ENCODE measurements around the gene HAUS1. TPM values are rescaled to one million over a fixed set of nuclear protein-coding genes. Genes with fewer than 3 reads are reported as not detected.
A peak's percentile ranks its signal among the peaks of the same experiment; 100 is the strongest.

Gene HAUS1
- total and polyA plus RNA-seq, 2 of the 8 experiments (the other 6 are each of a cell fraction or from before 2014, with no cell fraction given) = 104 TPM

DNA sequence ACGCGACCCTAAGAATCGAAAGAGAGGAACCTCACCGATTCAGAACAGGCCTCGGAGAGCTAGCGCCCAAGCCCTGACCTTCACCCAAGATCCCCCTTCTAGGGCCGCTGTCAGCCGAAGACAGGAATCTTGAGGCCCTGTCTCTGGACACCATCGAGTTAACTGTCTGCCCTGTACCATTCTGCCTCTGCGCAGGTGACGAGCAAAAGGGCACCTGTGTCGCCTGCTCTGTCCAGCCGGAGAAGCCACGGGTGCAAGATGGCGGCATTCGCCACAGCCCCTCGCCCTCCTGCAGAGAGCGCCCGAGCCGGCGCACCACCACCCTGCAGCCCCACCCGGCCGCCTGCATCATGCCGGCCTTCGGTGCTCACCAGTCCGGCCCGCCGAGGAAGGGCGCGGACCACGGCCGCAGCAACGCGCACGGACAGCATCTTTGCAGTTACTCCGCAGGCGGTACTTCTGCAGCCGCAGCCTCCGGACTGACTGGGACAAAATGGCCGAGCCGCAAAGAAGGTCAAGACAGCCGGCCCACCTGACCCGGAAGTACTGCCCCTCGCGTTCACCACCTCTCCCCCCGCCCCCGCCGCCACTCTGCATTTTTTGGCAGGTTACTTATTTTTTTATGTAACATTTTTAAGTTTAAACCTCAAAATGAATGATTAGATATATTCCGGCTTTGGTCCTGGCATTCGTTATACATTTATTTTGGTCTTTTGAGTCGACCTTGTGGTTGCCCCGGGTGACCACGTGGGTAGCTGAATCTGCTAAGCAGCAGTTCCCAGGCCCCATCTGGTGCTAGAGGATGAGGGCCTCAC is 6.2 kb upstream of the HAUS1 start, which contains the start of gene ATP5F1A:
Gene ATP5F1A (minus strand): TSS at position 496 of the 815 bp plus-strand sequence. CDS start 65 bp downstream, at position 431.
- H3K23me2 ChIP-seq (ENCODE audit: low read depth, low read length) = peaks cover 10% of the 10 kb centered on the region
- WGBS, 2 experiments (ENCODE audit: extremely low coverage in 1 of 2, insufficient coverage in 1 of 2, insufficient read length in 1 of 2, insufficient replicate concordance in 2 of 2, low coverage in 1 of 2, low lambda C conversion rate in 2 of 2, missing lambda C conversion rate in 1 of 2) = 2% methylated on average over 40 of the region's 53 CpGs; no CpG with 5 or more reads in 1 of the 2 experiments
- peak within 1 kb of the TSS; percentile 84 for H2AFZ ChIP-seq (ENCODE audit: low read length)
- no peaks in the 10 kb centered on the region for H3K79me1 ChIP-seq (ENCODE audit: low read depth, low read length)
- no peaks in the 10 kb centered on the region for H3K27me3 ChIP-seq (replicated peaks in 1 of 4; ENCODE audit: control insufficient read depth in 3 of 4, extremely low read depth in 1 of 4, insufficient read depth in 3 of 4, low read length in 3 of 4)
- H3K4ac ChIP-seq (replicated peaks; ENCODE audit: insufficient read length, low read depth, low read length) = peak within 1 kb of the TSS; percentile 40
- 0 out of 2 replicates have a peak within 1 kb of the TSS, but pooled peaks have one; percentile 87 for H2BK12ac ChIP-seq (ENCODE audit: low read depth, low read length)
- H2AK5ac ChIP-seq (ENCODE audit: low read depth, low read length) = no peak within 1 kb of the TSS
- H3K36me3 ChIP-seq (ENCODE audit: control insufficient read depth in 2 of 4, insufficient read depth in 4 of 4, low read length in 3 of 4) = peaks cover 3 to 21% (median 11%) of the 10 kb centered on the region in 4 experiments; a peak in 7 of 8 replicates
- peak within 1 kb of the TSS; percentile 96; the same call in 1 of the 2 replicates for H4K8ac ChIP-seq (ENCODE audit: extremely low read depth, insufficient read depth, low read length)
- H3K4me3 ChIP-seq (ENCODE audit: extremely low read depth in 1 of 4, insufficient read depth in 2 of 4, low read depth in 3 of 4, low read length in 4 of 4) = peak within 1 kb of the TSS; percentile 91 to 99 (median 98)
- peak within 1 kb of the TSS; percentile 89 to 94 (median 93) for H3K9ac ChIP-seq (replicated peaks in 1 of 4; ENCODE audit: extremely low read depth in 1 of 4, low read depth in 3 of 4, low read length in 3 of 4)
- H2BK120ac ChIP-seq (replicated peaks; ENCODE audit: low read depth, low read length) = peak within 1 kb of the TSS; percentile 5
- H3K27ac ChIP-seq (ENCODE audit: low read depth, low read length) = peak within 1 kb of the TSS; percentile 92
- peak within 1 kb of the TSS; percentile 95 for H4K5ac ChIP-seq (ENCODE audit: insufficient read length, low read depth, low read length)
- ChIA-PET CTCF (ENCODE audit: partially characterized antibody) (interaction anchor here (1.3 kb wide), 1 partner anchor 183 kb away, joined by 3 read pairs; no protein-coding TSS in a partner anchor), POLR2A (ENCODE audit: partially characterized antibody) (interaction anchor here (0.6 to 2.1 kb wide), 13 partner anchors 8 to 389 kb away, joined by 3 to 9 read pairs (median 4); a partner anchor contains a TSS)
- peak within 1 kb of the TSS; percentile 93 for H2BK5ac ChIP-seq (ENCODE audit: low read depth, low read length)
- H3K9me3 ChIP-seq (ENCODE audit: insufficient read depth in 2 of 2, low read depth in 1 of 2, low read length in 1 of 2) = no peaks in the 10 kb centered on the region
- H3K23ac ChIP-seq (ENCODE audit: insufficient read length) = no peak within 1 kb of the TSS
- peak within 1 kb of the TSS; percentile 71 for H3K56ac ChIP-seq (replicated peaks; ENCODE audit: insufficient read length, low read depth, low read length)
- H2BK20ac ChIP-seq (ENCODE audit: low read length) = no peak within 1 kb of the TSS
- H3K4me1 ChIP-seq (replicated peaks in 1 of 4; ENCODE audit: control insufficient read depth in 3 of 4, insufficient read depth in 4 of 4, low read length in 3 of 4) = peaks cover 0 to 3% (median 2%) of the 10 kb centered on the region in 4 experiments; a peak in 6 of 7 replicates
- DNase-seq (ENCODE audit: low read depth in 1 of 2, low spot score in 2 of 2) (peak in 1 of 2 experiments; percentile 88), FAIRE-seq (no peak)
- H4K20me1 ChIP-seq (replicated peaks in 1 of 2; ENCODE audit: control insufficient read depth in 1 of 2, insufficient read depth in 2 of 2, low read length in 2 of 2) = peaks cover 1 to 3% of the 10 kb centered on the region in 2 experiments
- peak within 1 kb of the TSS; percentile 50 for H4K91ac ChIP-seq (replicated peaks; ENCODE audit: insufficient read length, low read length)
- H3K18ac ChIP-seq (ENCODE audit: extremely low read depth, low read length) = peak within 1 kb of the TSS; percentile 97
- 0 out of 2 replicates have a peak within 1 kb of the TSS, but pooled peaks have one; percentile 72 for H2BK15ac ChIP-seq (ENCODE audit: low read length)
- H3K4me2 ChIP-seq (ENCODE audit: insufficient read depth in 1 of 2, low read depth in 2 of 2, low read length in 2 of 2) = peak within 1 kb of the TSS; percentile 75 to 77
- H3K79me2 ChIP-seq (ENCODE audit: control insufficient read depth in 1 of 2, insufficient read depth in 2 of 2, low read length in 2 of 2) = peaks cover 22 to 50% of the 10 kb centered on the region in 2 experiments
- no peak within 1 kb of the TSS for H3K14ac ChIP-seq (ENCODE audit: insufficient read length)
- TF ChIP-seq CHD1 (IDR thresholded peaks at IDR 0.05; ENCODE audit: low read depth, low read length) (peak; percentile 74; the same call in 1 of the 2 replicates), POLR2AphosphoS5 (IDR thresholded peaks at IDR 0.05; ENCODE audit: low read depth, low read length) (peak; percentile 90), EGR1 (IDR thresholded peaks at IDR 0.05; ENCODE audit: borderline replicate concordance, low read depth, low read length) (peak; percentile 54; the same call in 1 of the 2 replicates), YY1 (IDR thresholded peaks at IDR 0.05; ENCODE audit: low read depth, low read length) (peak; percentile 96), MAX (IDR thresholded peaks at IDR 0.05) (peak; percentile 94), KDM5A (IDR thresholded peaks at IDR 0.05; ENCODE audit: low read length) (no peak; the same call in 1 of the 2 replicates), RBBP5 (IDR thresholded peaks at IDR 0.05; ENCODE audit: borderline replicate concordance, low read depth, low read length) (peak; percentile 99), NANOG (IDR thresholded peaks at IDR 0.05; ENCODE audit: insufficient read depth, low read depth, low read length, poor library complexity, severe bottlenecking) (peak; percentile 3), GABPA (IDR thresholded peaks at IDR 0.05; ENCODE audit: borderline replicate concordance, insufficient read depth, low read length) (peak; percentile 89; the same call in 1 of the 2 replicates), PHF8 (conservative IDR thresholded peaks at IDR 0.05; ENCODE audit: low read depth, low read length) (peak; percentile 98), JUN (IDR thresholded peaks at IDR 0.05; ENCODE audit: low read depth, low read length) (no peak)
